ENCODE measurements around the gene PRR33.

The PRR33 gene

GRCh38 chr11:1858576-1858975 is 33.1 kb downstream of the PRR33 start:
- no peak for TF ChIP-seq CTCF (IDR thresholded peaks at IDR 0.05; ENCODE audit: control insufficient read depth, insufficient read depth, low read depth, low read length, missing control alignments)

GRCh38 chr11:1858154-1858553 is 33.5 kb downstream of the PRR33 start:
- no peak overlapping the region for H3K4me3 ChIP-seq (ENCODE audit: control insufficient read depth, low read depth, low read length)
- no peak for TF ChIP-seq CTCF (IDR thresholded peaks at IDR 0.05; ENCODE audit: control insufficient read depth, insufficient read depth, low read depth, low read length, missing control alignments)
- DNase-seq (ENCODE audit: low read depth) = no peak

More at GRCh38 chr11:1858576-1858975, 33.1 kb downstream of the PRR33 start:
- no peak overlapping the region for H3K4me3 ChIP-seq (ENCODE audit: control insufficient read depth, low read depth, low read length)
- no peak for DNase-seq (ENCODE audit: low read depth)

- DNase-seq (ENCODE audit: low read depth) = no peak
- TF ChIP-seq CTCF (IDR thresholded peaks at IDR 0.05; ENCODE audit: control insufficient read depth, insufficient read depth, low read depth, low read length, missing control alignments) = no peak
- no peak overlapping the region for H3K4me3 ChIP-seq (ENCODE audit: control insufficient read depth, low read depth, low read length)
Measured at GRCh38 chr11:1857064-1857463, 34.6 kb downstream of the PRR33 start.

GRCh38 chr11:1856306-1857005 is 35.2 kb downstream of the PRR33 start:
- DNase-seq (ENCODE audit: low read depth) = no peak
- no peak overlapping the region for H3K4me3 ChIP-seq (ENCODE audit: control insufficient read depth, low read depth, low read length)
- no peak for TF ChIP-seq CTCF (IDR thresholded peaks at IDR 0.05; ENCODE audit: control insufficient read depth, insufficient read depth, low read depth, low read length, missing control alignments)

- H3K4me3 ChIP-seq (ENCODE audit: control insufficient read depth, low read depth, low read length) = no peak overlapping the region
- no peak for DNase-seq (ENCODE audit: low read depth)
- no peak for TF ChIP-seq CTCF (IDR thresholded peaks at IDR 0.05; ENCODE audit: control insufficient read depth, insufficient read depth, low read depth, low read length, missing control alignments)
Measured at GRCh38 chr11:1855886-1856265, 35.8 kb downstream of the PRR33 start.

- H3K4me3 ChIP-seq (ENCODE audit: control insufficient read depth, low read depth, low read length) = no peak overlapping the region
Measured at GRCh38 chr11:1854949-1855885, 36.5 kb downstream of the PRR33 start.

More at GRCh38 chr11:1854949-1855885, 36.5 kb downstream of the PRR33 start:
- no peak for DNase-seq (ENCODE audit: low read depth)
- TF ChIP-seq CTCF (IDR thresholded peaks at IDR 0.05; ENCODE audit: control insufficient read depth, insufficient read depth, low read depth, low read length, missing control alignments) = no peak
